ENCODE data around the gene FAM217B. TPM values are rescaled to one million over a fixed set of nuclear protein-coding genes. Genes with fewer than 3 reads are reported as not detected.

The FAM217B gene
- total and polyA plus RNA-seq, 4 donors: 0.88 to 5.0 (median 1.7) TPM

GRCh38 chr20:59944726-59945125 is 4.5 kb downstream of the FAM217B start:
- peaks cover 0 to 8% (median 6%) of the 10 kb centered on the region in 4 donors for H3K36me3 ChIP-seq (ENCODE audit: control insufficient read depth in 4 of 4, insufficient read depth in 3 of 4, low read depth in 1 of 4, low read length in 3 of 4)
- no peaks in the 10 kb centered on the region for H3K9me3 ChIP-seq (ENCODE audit: control insufficient read depth in 4 of 4, low read length in 3 of 4)
- H3K9ac ChIP-seq (ENCODE audit: low read depth in 1 of 2, low read length in 2 of 2): no peak overlapping the region
- no peak for TF ChIP-seq HNF4A (conservative IDR thresholded peaks at IDR 0.05)
- TF ChIP-seq REST (IDR thresholded peaks at IDR 0.05): no peak
- TF ChIP-seq MAX (IDR thresholded peaks at IDR 0.05): no peak
- TF ChIP-seq NR2F2 (IDR thresholded peaks at IDR 0.05): no peak
- TF ChIP-seq TAF1 (conservative IDR thresholded peaks at IDR 0.05): no peak
- no peak for TF ChIP-seq FOXA2 (IDR thresholded peaks at IDR 0.05)
- no peak for TF ChIP-seq FOXA1 (IDR thresholded peaks at IDR 0.05)
- TF ChIP-seq HNF4G (IDR thresholded peaks at IDR 0.05): no peak
- TF ChIP-seq EGR1 (IDR thresholded peaks at IDR 0.05; ENCODE audit: low read depth in 2 of 2): no peak
- no peak for TF ChIP-seq ZBTB33 (IDR thresholded peaks at IDR 0.05)
- TF ChIP-seq ATF3 (IDR thresholded peaks at IDR 0.05): no peak
- TF ChIP-seq RAD21 (IDR thresholded peaks at IDR 0.05): no peak
- TF ChIP-seq CTCF (IDR thresholded peaks at IDR 0.05; ENCODE audit: low read depth, low read length, missing input control): no peak
- TF ChIP-seq SP1 (IDR thresholded peaks at IDR 0.05): no peak
- TF ChIP-seq GABPA (IDR thresholded peaks at IDR 0.05 in 1 of 2, conservative IDR thresholded peaks at IDR 0.05 in 1 of 2): no peak
- no peak for TF ChIP-seq RXRA (IDR thresholded peaks at IDR 0.05)
- no peak for TF ChIP-seq YY1 (IDR thresholded peaks at IDR 0.05)
- no peak for TF ChIP-seq JUND (IDR thresholded peaks at IDR 0.05)
- H3K4me1 ChIP-seq (ENCODE audit: control insufficient read depth in 4 of 4, insufficient read depth in 4 of 4, low read length in 3 of 4): peaks cover 3 to 12% (median 8%) of the 10 kb centered on the region in 4 donors
- DNase-seq (ENCODE audit: low spot score): no peak
- H3K27me3 ChIP-seq (ENCODE audit: control insufficient read depth in 4 of 4, insufficient read depth in 4 of 4, low read length in 3 of 4): no peaks in the 10 kb centered on the region
- H3K4me3 ChIP-seq (ENCODE audit: low read depth in 1 of 3, low read length in 3 of 3): no peak overlapping the region
- 95% methylated on average over 7 of the region's 7 CpGs for WGBS
- H3K27ac ChIP-seq (ENCODE audit: low read depth in 1 of 2, low read length in 2 of 2): no peak overlapping the region

Measured in liver (tissue), 9 donors.